GM23338 (cell line): ENCODE results near the gene ISCA1. TPM values are rescaled to one million over a fixed set of nuclear protein-coding genes. Genes with fewer than 3 reads are reported as not detected.

Experiments used
- ATAC-seq: fragments of 200-7000 bp; cut with Tn5 transposase; 3 replicates; pipeline ENCODE4 v1.9.1; 2020
- DNase-seq: peaks from one replicate; pipeline ENCODE4 v3.0.0-alpha.2; 2015; ENCODE audit warnings: low spot score
- H2AFZ ChIP-seq: fragments of 200-600 bp; sonication (generic); 2 replicates; pipeline ENCODE4 v1.8.0; 2016; ENCODE audit warnings: antibody characterized with exemption, mild to moderate bottlenecking, moderate library complexity
- H3F3A ChIP-seq: fragments of 200-600 bp; sonication (generic); replicated peaks from 2 replicates; pipeline ENCODE4 v1.8.0; 2017; ENCODE audit warnings: antibody characterized with exemption, mixed run types, low read depth
- H3K27ac ChIP-seq: fragments of 200-600 bp; sonication (generic); 2 replicates; pipeline ENCODE4 v1.6.1; 2016; ENCODE audit warnings: low read depth
- H3K27me3 ChIP-seq: fragments of 200-600 bp; sonication (generic); 2 replicates; pipeline ENCODE4 v1.8.0; 2016; ENCODE audit warnings: mild to moderate bottlenecking, mixed run types, moderate library complexity; ENCODE audit not compliant: insufficient read depth
- H3K36me3 ChIP-seq: fragments of 200-600 bp; sonication (generic); 2 replicates; pipeline ENCODE4 v1.8.0; 2016; ENCODE audit warnings: mild to moderate bottlenecking; ENCODE audit not compliant: insufficient read depth
- H3K4me1 ChIP-seq: fragments of 200-600 bp; sonication (generic); 2 replicates; pipeline ENCODE4 v1.8.0; 2016; ENCODE audit warnings: mild to moderate bottlenecking, moderate library complexity; ENCODE audit not compliant: insufficient read depth
- H3K4me2 ChIP-seq: fragments of 200-600 bp; sonication (generic); 2 replicates; pipeline ENCODE4 v1.7.1; 2017; ENCODE audit warnings: mixed run types
- H3K4me3 ChIP-seq: fragments of 200-600 bp; sonication (generic); 2 replicates; pipeline ENCODE4 v1.6.1; 2016; ENCODE audit warnings: mixed run types
- H3K79me2 ChIP-seq: fragments of 200-600 bp; sonication (generic); replicated peaks from 2 replicates; pipeline ENCODE4 v1.8.0; 2017; ENCODE audit warnings: mild to moderate bottlenecking; ENCODE audit not compliant: insufficient read depth
- H3K9me2 ChIP-seq: fragments of 200-600 bp; sonication (generic); 2 replicates; pipeline ENCODE4 v1.8.0; 2017; ENCODE audit not compliant: insufficient read depth
- H4K20me1 ChIP-seq: fragments of 200-600 bp; sonication (generic); replicated peaks from 2 replicates; pipeline ENCODE4 v1.8.0; 2017; ENCODE audit warnings: mild to moderate bottlenecking; ENCODE audit not compliant: insufficient read depth
- H3K27ac Mint-ChIP-seq: 2 replicates; pipeline ENCODE4 v1.8.0; 2020; ENCODE audit warnings: inconsistent platforms, mild to moderate bottlenecking, moderate library complexity, mixed read lengths
- H3K27me3 Mint-ChIP-seq: 3 replicates; pipeline ENCODE4 v1.8.0; 2022; ENCODE audit warnings: low read depth, mild to moderate bottlenecking, moderate library complexity, mixed read lengths, inconsistent platforms; ENCODE audit not compliant: insufficient read depth, poor library complexity
- H3K36me3 Mint-ChIP-seq: 3 replicates; pipeline ENCODE4 v1.8.0; 2021; ENCODE audit warnings: low read depth, mild to moderate bottlenecking, inconsistent platforms, moderate library complexity, mixed read lengths
- H3K4me1 Mint-ChIP-seq: 3 replicates; pipeline ENCODE4 v1.8.0; 2020; ENCODE audit warnings: mild to moderate bottlenecking, inconsistent platforms, mixed read lengths
- H3K4me3 Mint-ChIP-seq: 3 replicates; pipeline ENCODE4 v1.8.0; 2021; ENCODE audit warnings: moderate library complexity, mild to moderate bottlenecking, inconsistent platforms, mixed read lengths
- H3K9me3 Mint-ChIP-seq: 3 replicates; pipeline ENCODE4 v1.8.0; 2020; ENCODE audit warnings: moderate library complexity, mild to moderate bottlenecking, inconsistent platforms, mixed read lengths
- CREB1 ChIP-seq: fragments of 250-450 bp; sonication (Bioruptor Pico); IDR thresholded peaks from 2 replicates; pipeline ENCODE4 v1.5.0; 2020; ENCODE audit warnings: low read depth, mild to moderate bottlenecking, moderate library complexity
- ETS1 ChIP-seq: IDR thresholded peaks from 2 replicates; pipeline ENCODE4 v1.6.1; 2016; ENCODE audit warnings: antibody characterized with exemption
- EZH2 ChIP-seq: fragments of 200-600 bp; sonication (generic); IDR thresholded peaks from one replicate; pipeline ENCODE4 v1.8.0; 2017; ENCODE audit warnings: antibody characterized with exemption, mild to moderate bottlenecking, low read depth; ENCODE audit not compliant: unreplicated experiment
- EZH2phosphoT487 ChIP-seq: fragments of 200-600 bp; sonication (generic); IDR thresholded peaks from one replicate; pipeline ENCODE4 v1.8.1; 2018; ENCODE audit warnings: antibody characterized with exemption; ENCODE audit not compliant: unreplicated experiment
- JUNB ChIP-seq: IDR thresholded peaks from one replicate; pipeline ENCODE4 v1.6.1; 2016; ENCODE audit warnings: antibody characterized with exemption; ENCODE audit not compliant: unreplicated experiment
- NANOG ChIP-seq: IDR thresholded peaks from 2 replicates; pipeline ENCODE4 v1.6.1; 2016; ENCODE audit warnings: antibody characterized with exemption, borderline replicate concordance
- POLR2AphosphoS5 ChIP-seq: IDR thresholded peaks from 2 replicates; pipeline ENCODE4 v1.6.1; 2016; ENCODE audit warnings: antibody characterized with exemption, low read depth
- STAT1 ChIP-seq: IDR thresholded peaks from one replicate; pipeline ENCODE4 v1.6.1; 2016; ENCODE audit warnings: antibody characterized with exemption; ENCODE audit not compliant: unreplicated experiment
- ZNF114 ChIP-seq: fragments of 250-450 bp; sonication (Bioruptor Pico); IDR thresholded peaks from 2 replicates; pipeline ENCODE4 v1.5.0; 2020; ENCODE audit warnings: mild to moderate bottlenecking, moderate library complexity
- ZNF331 ChIP-seq: fragments of 250-450 bp; sonication (Bioruptor Pico); IDR thresholded peaks from 2 replicates; pipeline ENCODE4 v1.5.0; 2020; ENCODE audit warnings: low read depth, mild to moderate bottlenecking, moderate library complexity
- ZNF462 ChIP-seq: fragments of 250-450 bp; sonication (Bioruptor Pico); IDR thresholded peaks from 2 replicates; pipeline ENCODE4 v1.5.0; 2020; ENCODE audit warnings: mild to moderate bottlenecking, moderate library complexity
- polyA plus RNA-seq: library from polyadenylated mRNA; unstranded; fragments of >200 nt; fragmentation: Nextera tagmentation; extraction: Ambion mirVana; gene quantifications from 2 replicates; pipeline ENCODE4 v1.2.1, GENCODE V29; 2016
- total RNA-seq: library from RNA; depleted of rRNA; stranded (reverse); fragments of >200 nt; shearing (Covaris generic); gene quantifications from 2 replicates; pipeline ENCODE4 v1.2.3, GENCODE V29; 2014
- TF ChIP-seq, protein P1 (sequence below), 2 experiments: fragments of 200-600 bp in 1 of 2; sonication (generic) in 1 of 2; conservative IDR thresholded peaks; 2 replicates each; pipeline versions ENCODE4 v1.5.1 to v1.6.1; 2016 to 2017; ENCODE audit warnings: antibody characterized with exemption in 2 of 2, low read depth in 2 of 2, mild to moderate bottlenecking in 2 of 2, moderate library complexity in 1 of 2
- TF ChIP-seq, protein P2 (sequence below): IDR thresholded peaks from one replicate; pipeline ENCODE4 v1.6.1; 2018; ENCODE audit warnings: antibody characterized with exemption; ENCODE audit not compliant: unreplicated experiment

The ISCA1 gene
- total and polyA plus RNA-seq, 2 experiments from 2014 or later = 54.9 to 61.0 TPM

DNA sequence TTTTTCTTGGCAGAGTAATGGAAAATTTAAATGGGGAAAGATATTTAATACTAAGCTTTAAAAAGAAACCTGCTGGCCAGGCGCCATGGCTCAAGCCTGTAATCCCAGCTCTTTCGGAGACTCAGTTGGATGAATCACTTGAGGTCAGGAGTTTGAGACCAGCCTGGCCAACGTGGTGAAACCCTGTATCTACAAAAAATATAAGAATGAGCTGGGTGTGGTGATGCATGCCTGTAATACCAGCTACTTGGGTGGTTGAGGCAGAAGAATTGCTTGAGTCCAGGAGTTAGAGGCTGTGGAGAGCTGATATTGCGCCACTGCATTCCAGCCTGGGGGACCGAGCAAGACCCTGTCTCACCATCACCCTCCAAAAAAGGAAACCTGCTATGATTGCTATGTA is 39.0 kb upstream of the ISCA1 start:
- H3K4me3 Mint-ChIP-seq = no peak overlapping the region
- Histone ChIP-seq H3K4me2 (no peak overlapping the region), H3F3A (no peaks in the 10 kb centered on the region), H3K4me3 (no peak overlapping the region), H3K27me3 (no peaks in the 10 kb centered on the region), H3K27ac (no peak overlapping the region), H3K4me1 (no peaks in the 10 kb centered on the region), H3K36me3 (peaks cover 46% of the 10 kb centered on the region), H3K9me2 (no peaks in the 10 kb centered on the region), H2AFZ (no peak overlapping the region), H3K79me2 (no peaks in the 10 kb centered on the region), H4K20me1 (no peaks in the 10 kb centered on the region)
- DNase-seq = no peak
- peaks cover 61% of the 10 kb centered on the region for H3K36me3 Mint-ChIP-seq
- H3K27me3 Mint-ChIP-seq = no peaks in the 10 kb centered on the region
- no peak for TF ChIP-seq ZNF114 (CRISPR knock-in tag)
- TF ChIP-seq JUNB = no peak
- TF ChIP-seq STAT1 = no peak
- no peak for TF ChIP-seq NANOG
- no peak for TF ChIP-seq ZNF331 (CRISPR knock-in tag)
- TF ChIP-seq ZNF462 (CRISPR knock-in tag) = no peak
- TF ChIP-seq ETS1 = no peak
- TF ChIP-seq, protein P1, sequence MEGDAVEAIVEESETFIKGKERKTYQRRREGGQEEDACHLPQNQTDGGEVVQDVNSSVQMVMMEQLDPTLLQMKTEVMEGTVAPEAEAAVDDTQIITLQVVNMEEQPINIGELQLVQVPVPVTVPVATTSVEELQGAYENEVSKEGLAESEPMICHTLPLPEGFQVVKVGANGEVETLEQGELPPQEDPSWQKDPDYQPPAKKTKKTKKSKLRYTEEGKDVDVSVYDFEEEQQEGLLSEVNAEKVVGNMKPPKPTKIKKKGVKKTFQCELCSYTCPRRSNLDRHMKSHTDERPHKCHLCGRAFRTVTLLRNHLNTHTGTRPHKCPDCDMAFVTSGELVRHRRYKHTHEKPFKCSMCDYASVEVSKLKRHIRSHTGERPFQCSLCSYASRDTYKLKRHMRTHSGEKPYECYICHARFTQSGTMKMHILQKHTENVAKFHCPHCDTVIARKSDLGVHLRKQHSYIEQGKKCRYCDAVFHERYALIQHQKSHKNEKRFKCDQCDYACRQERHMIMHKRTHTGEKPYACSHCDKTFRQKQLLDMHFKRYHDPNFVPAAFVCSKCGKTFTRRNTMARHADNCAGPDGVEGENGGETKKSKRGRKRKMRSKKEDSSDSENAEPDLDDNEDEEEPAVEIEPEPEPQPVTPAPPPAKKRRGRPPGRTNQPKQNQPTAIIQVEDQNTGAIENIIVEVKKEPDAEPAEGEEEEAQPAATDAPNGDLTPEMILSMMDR (conservative IDR thresholded peaks at IDR 0.05; ENCODE audit: low read depth in 2 of 2) = no peak
- TF ChIP-seq POLR2AphosphoS5 = no peak
- TF ChIP-seq, protein P2, sequence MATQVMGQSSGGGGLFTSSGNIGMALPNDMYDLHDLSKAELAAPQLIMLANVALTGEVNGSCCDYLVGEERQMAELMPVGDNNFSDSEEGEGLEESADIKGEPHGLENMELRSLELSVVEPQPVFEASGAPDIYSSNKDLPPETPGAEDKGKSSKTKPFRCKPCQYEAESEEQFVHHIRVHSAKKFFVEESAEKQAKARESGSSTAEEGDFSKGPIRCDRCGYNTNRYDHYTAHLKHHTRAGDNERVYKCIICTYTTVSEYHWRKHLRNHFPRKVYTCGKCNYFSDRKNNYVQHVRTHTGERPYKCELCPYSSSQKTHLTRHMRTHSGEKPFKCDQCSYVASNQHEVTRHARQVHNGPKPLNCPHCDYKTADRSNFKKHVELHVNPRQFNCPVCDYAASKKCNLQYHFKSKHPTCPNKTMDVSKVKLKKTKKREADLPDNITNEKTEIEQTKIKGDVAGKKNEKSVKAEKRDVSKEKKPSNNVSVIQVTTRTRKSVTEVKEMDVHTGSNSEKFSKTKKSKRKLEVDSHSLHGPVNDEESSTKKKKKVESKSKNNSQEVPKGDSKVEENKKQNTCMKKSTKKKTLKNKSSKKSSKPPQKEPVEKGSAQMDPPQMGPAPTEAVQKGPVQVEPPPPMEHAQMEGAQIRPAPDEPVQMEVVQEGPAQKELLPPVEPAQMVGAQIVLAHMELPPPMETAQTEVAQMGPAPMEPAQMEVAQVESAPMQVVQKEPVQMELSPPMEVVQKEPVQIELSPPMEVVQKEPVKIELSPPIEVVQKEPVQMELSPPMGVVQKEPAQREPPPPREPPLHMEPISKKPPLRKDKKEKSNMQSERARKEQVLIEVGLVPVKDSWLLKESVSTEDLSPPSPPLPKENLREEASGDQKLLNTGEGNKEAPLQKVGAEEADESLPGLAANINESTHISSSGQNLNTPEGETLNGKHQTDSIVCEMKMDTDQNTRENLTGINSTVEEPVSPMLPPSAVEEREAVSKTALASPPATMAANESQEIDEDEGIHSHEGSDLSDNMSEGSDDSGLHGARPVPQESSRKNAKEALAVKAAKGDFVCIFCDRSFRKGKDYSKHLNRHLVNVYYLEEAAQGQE = no peak
- no peak for TF ChIP-seq CREB1 (CRISPR knock-in tag)
- TF ChIP-seq EZH2 = no peak
- no peak for TF ChIP-seq EZH2phosphoT487
- no peaks in the 10 kb centered on the region for H3K9me3 Mint-ChIP-seq
- no peak for ATAC-seq
- no peak overlapping the region; the same call in 1 of the 2 replicates for H3K27ac Mint-ChIP-seq
- H3K4me1 Mint-ChIP-seq = 0 out of 3 replicates have a peak, but pooled peaks cover 2% of the 10 kb centered on the region
